Activated CD4-positive, alpha-beta T cell treated with anti-CD3 and anti-CD28 coated beads, Interleukin-2, amount 50 U/mL, for 1 hour (primary cell): ENCODE data around the gene LBHD2.

ENCODE experiments used
- DNase-seq: peaks from one replicate; pipeline ENCODE4 v3.0.0-alpha.2; 2020

The LBHD2 gene

DNA sequence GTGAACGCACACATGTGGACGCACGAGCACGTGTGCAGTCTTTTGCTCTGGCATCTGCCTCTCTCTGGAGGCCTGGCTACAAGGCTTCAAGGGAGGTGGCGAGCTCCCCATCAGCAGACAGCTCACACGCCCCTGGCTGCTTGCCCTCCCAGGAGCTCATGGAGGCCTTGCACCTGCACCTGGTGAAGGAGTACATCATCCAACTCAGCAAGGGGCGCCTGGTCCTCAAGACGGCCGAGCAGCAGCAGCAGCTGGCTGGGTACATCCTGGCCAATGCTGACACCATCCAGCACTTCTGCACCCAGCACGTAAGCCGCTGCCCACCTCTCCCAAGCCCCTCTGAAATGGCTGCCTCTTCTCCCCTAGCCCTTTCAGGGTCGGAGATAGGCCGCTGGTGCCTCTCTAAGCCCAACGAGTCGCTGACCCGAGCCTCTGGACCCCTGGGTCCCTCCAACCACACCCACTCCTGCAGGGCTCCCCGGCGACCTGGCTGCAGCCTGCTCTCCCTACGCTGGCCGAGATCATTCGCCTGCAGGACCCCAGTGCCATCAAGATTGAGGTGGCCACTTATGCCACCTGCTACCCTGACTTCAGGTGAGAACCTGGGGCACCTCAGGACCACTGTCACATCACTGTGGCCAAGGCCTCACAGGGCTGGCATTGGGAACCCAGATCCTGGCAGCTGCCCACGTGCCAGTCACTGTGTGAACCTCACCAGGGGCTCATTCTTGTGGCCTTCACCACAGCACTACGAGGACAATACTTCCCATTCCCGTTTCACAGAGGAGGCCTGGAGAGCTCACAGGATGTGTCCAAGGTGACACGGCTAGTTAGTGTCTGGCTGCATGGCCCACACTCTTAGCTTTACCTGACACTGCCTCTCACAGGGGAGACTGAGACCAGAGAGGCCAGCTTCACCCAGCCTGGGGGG lies 49.5 kb downstream of the LBHD2 start:
- no peak for DNase-seq

DNA sequence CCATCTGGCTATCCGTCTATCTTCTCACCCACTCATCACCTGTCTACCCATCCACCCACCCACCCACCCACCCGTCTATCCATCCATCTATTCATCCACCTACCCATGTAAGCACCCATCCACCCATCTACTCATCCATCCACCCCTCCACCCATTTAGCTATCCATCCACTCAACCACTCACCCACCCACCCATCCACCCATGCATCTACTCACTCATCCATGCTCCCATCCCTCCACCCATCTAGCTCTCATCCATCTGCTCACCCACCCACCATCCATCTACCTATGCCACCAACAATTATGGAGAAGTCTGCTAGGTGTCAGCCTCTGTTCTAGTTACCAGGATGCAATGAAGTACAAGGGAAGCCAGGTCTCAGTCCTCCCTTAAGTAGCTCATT lies 50.4 kb downstream of the LBHD2 start:
- no peak for DNase-seq

DNA sequence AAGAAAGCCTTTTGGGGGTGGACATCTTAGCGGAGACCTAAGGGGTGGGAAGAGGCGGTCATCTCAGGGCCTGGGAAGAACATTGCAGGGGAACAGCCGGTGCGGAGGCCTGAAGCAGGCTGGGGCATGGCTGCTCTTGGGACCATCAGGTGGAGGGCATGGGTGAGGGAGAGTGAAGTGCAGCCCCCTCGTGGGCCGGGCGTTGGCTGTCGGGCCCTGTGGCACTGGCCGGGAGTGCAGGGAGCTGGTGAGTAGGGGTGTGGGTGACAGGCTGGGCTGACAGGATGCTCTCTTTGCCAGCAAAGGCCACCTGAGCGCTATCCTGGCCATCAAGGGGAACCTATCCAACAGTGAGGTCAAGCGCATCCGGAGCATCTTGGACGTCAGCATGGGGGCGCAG lies 50.9 kb downstream of the LBHD2 start:
- DNase-seq: no peak

DNA sequence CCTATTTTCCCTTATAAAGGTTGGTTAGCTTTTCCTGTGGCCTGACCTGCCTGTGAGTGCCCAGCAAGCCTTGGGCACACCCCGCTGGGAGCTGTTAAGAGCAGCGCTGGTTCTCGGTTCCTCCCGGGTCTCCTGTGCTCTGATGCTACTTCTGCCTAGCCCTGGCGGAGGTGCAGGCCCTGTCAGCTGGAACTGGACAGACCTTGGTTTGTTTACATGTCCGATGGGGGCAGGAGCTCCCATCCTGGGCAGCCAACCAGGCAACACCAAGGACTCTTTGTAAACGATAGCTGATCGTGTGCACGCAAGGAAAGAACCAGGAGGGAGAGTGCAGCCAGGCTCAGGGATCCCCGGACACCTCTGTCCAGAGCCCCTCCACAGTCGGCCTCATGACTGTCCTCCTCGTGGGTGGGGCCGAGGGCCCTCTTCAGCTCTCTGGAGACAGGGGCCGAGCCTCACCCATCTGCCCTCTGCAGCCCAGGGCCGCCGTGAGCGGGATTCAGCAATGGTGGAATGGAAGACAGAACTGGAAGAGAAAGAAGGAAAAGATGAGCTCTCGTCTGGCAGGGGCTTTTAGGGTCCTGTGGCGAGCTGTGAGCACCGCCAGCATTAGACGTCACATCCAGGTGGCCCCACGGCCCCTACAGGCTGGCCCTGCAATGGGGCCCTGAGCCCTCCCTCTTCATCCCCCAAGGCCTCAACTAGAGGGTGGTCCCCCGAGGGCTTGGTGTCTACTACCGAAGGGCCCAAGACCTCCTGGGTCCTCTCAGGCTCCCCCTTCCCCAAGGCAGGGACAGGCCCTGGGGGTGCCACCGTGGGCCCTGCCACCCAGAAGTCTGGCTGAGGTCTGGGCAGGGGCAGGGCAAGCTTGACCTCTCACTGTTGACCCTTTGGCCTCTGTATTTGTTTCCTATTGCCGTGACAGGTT lies 51.6 kb downstream of the LBHD2 start:
- no peak for DNase-seq

- no peak for DNase-seq
Observed at GRCh38 chr14:103136388-103137271, 52.6 kb downstream of the LBHD2 start.

DNA sequence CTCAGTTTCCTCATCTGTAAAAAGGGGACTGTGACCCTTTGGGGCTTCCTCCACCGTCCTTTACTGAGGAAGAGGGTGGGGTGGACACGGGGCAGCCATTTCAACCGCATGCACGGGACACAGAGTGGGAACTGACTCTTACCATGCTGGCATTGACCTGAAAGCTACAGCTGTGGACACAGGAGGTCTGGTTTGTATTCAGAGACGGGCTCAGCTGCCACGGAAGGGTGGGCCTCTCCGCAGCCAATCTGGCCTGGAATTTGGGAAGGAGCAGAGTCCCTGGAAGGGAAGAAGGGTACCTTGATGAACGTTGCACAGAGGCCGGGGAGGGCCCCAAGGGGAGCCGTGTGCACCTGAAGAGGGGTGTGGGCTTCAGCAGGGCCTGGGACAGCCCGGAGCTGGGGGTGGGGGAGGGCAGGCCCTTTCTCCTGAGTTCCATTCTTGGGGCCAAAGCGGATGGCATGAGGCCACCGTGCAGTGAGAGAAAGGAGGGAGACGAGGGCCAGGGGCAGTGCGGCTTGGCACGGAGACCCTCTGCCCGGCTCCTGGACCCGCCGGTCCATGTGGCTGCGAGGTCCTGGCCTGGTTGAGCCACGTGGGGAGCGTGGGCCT lies 53.8 kb downstream of the LBHD2 start:
- no peak for DNase-seq

DNA sequence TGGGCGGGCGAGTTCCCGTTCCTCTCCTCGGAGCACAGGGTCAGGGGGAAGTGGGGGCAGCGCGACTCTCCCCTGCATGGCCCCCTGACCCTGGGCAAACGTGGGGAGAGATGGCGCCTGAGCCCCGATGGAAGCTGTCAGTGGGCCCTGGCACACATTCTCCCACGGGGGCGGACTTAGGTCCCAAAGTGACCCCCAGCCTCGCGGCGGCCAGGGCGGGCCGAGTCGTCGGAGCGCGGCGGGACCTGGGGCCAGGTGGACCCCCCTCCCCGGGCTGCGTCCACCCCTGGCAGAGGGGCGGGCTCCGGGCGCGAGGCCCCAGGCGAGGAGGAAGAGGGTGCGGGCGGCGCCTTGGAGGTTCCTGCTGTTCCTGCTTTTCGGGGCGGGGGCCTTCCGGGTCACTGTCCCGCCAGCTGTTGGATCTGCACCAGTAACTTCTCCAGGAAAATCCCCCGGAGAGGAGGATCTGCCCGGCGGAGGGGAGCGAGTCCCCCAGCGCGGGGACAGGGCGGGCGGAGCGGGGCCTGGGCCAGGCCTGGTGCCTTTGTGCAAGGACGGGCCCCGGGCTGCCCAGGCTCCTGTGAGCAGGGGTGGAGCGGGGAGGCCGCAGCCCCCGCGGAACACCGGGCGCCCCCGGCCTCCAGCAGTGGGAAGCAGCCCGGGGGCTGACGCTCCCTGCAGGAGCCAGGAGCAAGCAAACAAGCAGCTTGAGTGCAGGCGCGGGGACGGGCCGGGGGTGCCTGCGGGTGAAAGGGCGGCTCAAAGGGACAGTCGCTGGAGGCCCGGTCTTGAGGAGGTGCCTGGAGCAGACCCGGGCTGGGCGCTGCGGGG lies 54.5 kb downstream of the LBHD2 start:
- DNase-seq: no peak

GRCh38 chr14:103139132-103140025 lies 55.4 kb downstream of the LBHD2 start:
- no peak for DNase-seq
